Neural cell (in vitro differentiated cells): Measurements from ENCODE around the gene PEMT.

Experiments used
- EP300 ChIP-seq: fragments of 450-650 bp; conservative IDR thresholded peaks from 2 replicates; pipeline ENCODE4 v1.6.1; 2014; ENCODE audit warnings: antibody characterized with exemption, mild to moderate bottlenecking, moderate library complexity; ENCODE audit not compliant: poor library complexity, severe bottlenecking
- EZH2 ChIP-seq: fragments of 200-600, 300-800 bp; shearing (Covaris generic), sonication (generic); IDR thresholded peaks from 2 replicates; pipeline ENCODE4 v1.6.1; 2014; ENCODE audit warnings: antibody characterized with exemption, low read length, borderline replicate concordance, mild to moderate bottlenecking; ENCODE audit not compliant: insufficient read depth, poor library complexity, severe bottlenecking
- MXI1 ChIP-seq: fragments of 450-650 bp; conservative IDR thresholded peaks from 2 replicates; pipeline ENCODE4 v1.6.1; 2014; ENCODE audit warnings: antibody characterized with exemption, mild to moderate bottlenecking; ENCODE audit not compliant: poor library complexity, severe bottlenecking
- POLR2AphosphoS5 ChIP-seq: IDR thresholded peaks from 2 replicates; pipeline ENCODE4 v1.6.1; 2012
- RAD21 ChIP-seq: fragments of 450-650 bp; conservative IDR thresholded peaks from 2 replicates; pipeline ENCODE4 v1.6.1; 2014; ENCODE audit warnings: antibody characterized with exemption, mild to moderate bottlenecking, moderate library complexity
- SMC3 ChIP-seq: fragments of 450-650 bp; conservative IDR thresholded peaks from 2 replicates; pipeline ENCODE4 v1.6.1; 2014; ENCODE audit warnings: antibody characterized with exemption, mild to moderate bottlenecking, moderate library complexity; ENCODE audit not compliant: poor library complexity
- TAF1 ChIP-seq: IDR thresholded peaks from 2 replicates; pipeline ENCODE4 v1.6.1; 2012; ENCODE audit warnings: low read depth
- TF ChIP-seq, protein P1 (sequence below): fragments of 450-650 bp; IDR thresholded peaks from 2 replicates; pipeline ENCODE4 v1.5.1; 2014; ENCODE audit warnings: antibody characterized with exemption, mild to moderate bottlenecking, moderate library complexity; ENCODE audit not compliant: poor library complexity, severe bottlenecking

DNA sequence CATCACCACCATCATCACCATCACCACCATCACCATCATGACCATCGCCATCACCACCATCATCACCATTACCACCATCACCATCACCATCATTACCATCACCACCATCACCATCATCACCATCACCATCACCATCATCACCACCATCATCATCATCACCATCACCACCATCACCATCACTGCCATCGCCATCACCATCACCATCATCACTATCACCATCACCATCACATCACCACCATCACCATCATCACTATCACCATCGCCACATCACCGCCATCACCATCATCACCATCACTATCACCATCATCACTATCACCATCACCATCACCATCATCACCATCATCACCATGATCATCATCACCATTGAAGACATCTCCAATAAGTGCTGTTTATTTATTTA is 131.5 kb downstream of the PEMT start:
- TF ChIP-seq, protein P1, sequence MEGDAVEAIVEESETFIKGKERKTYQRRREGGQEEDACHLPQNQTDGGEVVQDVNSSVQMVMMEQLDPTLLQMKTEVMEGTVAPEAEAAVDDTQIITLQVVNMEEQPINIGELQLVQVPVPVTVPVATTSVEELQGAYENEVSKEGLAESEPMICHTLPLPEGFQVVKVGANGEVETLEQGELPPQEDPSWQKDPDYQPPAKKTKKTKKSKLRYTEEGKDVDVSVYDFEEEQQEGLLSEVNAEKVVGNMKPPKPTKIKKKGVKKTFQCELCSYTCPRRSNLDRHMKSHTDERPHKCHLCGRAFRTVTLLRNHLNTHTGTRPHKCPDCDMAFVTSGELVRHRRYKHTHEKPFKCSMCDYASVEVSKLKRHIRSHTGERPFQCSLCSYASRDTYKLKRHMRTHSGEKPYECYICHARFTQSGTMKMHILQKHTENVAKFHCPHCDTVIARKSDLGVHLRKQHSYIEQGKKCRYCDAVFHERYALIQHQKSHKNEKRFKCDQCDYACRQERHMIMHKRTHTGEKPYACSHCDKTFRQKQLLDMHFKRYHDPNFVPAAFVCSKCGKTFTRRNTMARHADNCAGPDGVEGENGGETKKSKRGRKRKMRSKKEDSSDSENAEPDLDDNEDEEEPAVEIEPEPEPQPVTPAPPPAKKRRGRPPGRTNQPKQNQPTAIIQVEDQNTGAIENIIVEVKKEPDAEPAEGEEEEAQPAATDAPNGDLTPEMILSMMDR = no peak
- no peak for TF ChIP-seq RAD21
- TF ChIP-seq EP300 = no peak
- no peak for TF ChIP-seq EZH2
- TF ChIP-seq MXI1 = no peak
- no peak for TF ChIP-seq TAF1
- no peak for TF ChIP-seq SMC3
- TF ChIP-seq POLR2AphosphoS5 = no peak
